ENCODE measurements around the gene HHAT.

GRCh38 chr1:210553711-210554110 lies 225.0 kb downstream of the HHAT start:
- TF ChIP-seq ZNF274 (IDR thresholded peaks at IDR 0.05; ENCODE audit: low read depth, low read length) (no peak), YY1 (IDR thresholded peaks at IDR 0.05; ENCODE audit: insufficient read depth, insufficient read length) (no peak), SUZ12 (IDR thresholded peaks at IDR 0.05; ENCODE audit: extremely low read depth, insufficient read depth, insufficient read length) (no peak)
